Esophagus muscularis mucosa (tissue), 4 donors: ENCODE measurements around the gene MON1B. TPM values are rescaled to one million over a fixed set of nuclear protein-coding genes. Genes with fewer than 3 reads are reported as not detected.

ENCODE experiments used
- DNase-seq: peaks from one replicate; pipeline ENCODE4 v3.0.0-alpha.2; 2017; ENCODE audit errors: extremely low spot score
- H3K27ac ChIP-seq, 4 donors: fragments of 200-600 bp; sonication (generic); replicated peaks in 1 of 4; 1 replicate in 3 of 4; 2 replicates in 1 of 4; pipeline ENCODE4 v1.5.1; 2016 to 2019; ENCODE audit warnings: mild to moderate bottlenecking in 1 of 4
- H3K27me3 ChIP-seq, 4 donors: fragments of 200-600 bp; sonication (generic); one replicate each; pipeline versions ENCODE4 v1.5.1 to v1.6.0; 2016 to 2019
- H3K36me3 ChIP-seq, 4 donors: fragments of 200-600 bp; sonication (generic); one replicate each; pipeline ENCODE4 v1.5.1; 2016 to 2019
- H3K4me1 ChIP-seq, 4 donors: fragments of 200-600 bp; sonication (generic); one replicate each; pipeline ENCODE4 v1.5.1; 2016 to 2019
- H3K4me3 ChIP-seq, 4 donors: fragments of 200-600 bp; sonication (generic); 1 replicate in 2 of 4; 2 replicates in 2 of 4; pipeline ENCODE4 v1.5.1; 2016 to 2019; ENCODE audit warnings: mild to moderate bottlenecking in 4 of 4, moderate library complexity in 1 of 4
- H3K9me3 ChIP-seq, 4 donors: fragments of 200-600 bp; sonication (generic); 1 replicate in 3 of 4; 2 replicates in 1 of 4; pipeline ENCODE4 v1.5.1; 2016 to 2019
- EP300 ChIP-seq: sonication (generic); formaldehyde crosslinking; IDR thresholded peaks from one replicate; pipeline ENCODE4 v1.6.1; 2017; ENCODE audit warnings: antibody characterized with exemption
- POLR2A ChIP-seq: fragments of 450-650 bp; IDR thresholded peaks from one replicate; pipeline ENCODE4 v1.6.1; 2017; ENCODE audit warnings: antibody characterized with exemption, moderate library complexity, mild to moderate bottlenecking, low read depth
- POLR2AphosphoS5 ChIP-seq, 2 donors: sonication (generic); formaldehyde crosslinking; IDR thresholded peaks; one replicate each; pipeline ENCODE4 v1.6.1; 2017; ENCODE audit warnings: antibody characterized with exemption in 2 of 2
- WGBS: methylation state at CpG from one replicate; pipeline ENCODE4 v1.1.5; 2018; 5-methylcytosine and 5-hydroxymethylcytosine counted together
- intact Hi-C: fragments of 100-400 bp; cut with DNase I; formaldehyde crosslinking; loops from one replicate; pipeline ENCODE4 v1.15.1; 2023
- total RNA-seq, 4 donors: library from RNA; depleted of rRNA; stranded (reverse); fragments of >200 nt; gene quantifications; one replicate each; pipeline versions ENCODE4 v1.1.0 to v1.2.1, GENCODE V29; 2016
- TF ChIP-seq, protein P1 (sequence below), 3 experiments: fragments of 200-600 bp in 2 of 3; fragments of 450-650 bp in 1 of 3; sonication (generic) in 2 of 3; IDR thresholded peaks; one replicate each; pipeline ENCODE4 v1.5.1; 2017 to 2019; ENCODE audit warnings: antibody characterized with exemption in 3 of 3, mild to moderate bottlenecking in 2 of 3, moderate library complexity in 1 of 3

The MON1B gene
- total RNA-seq, 4 donors from 2014 or later = 19.1 to 33.8 (median 29.1) TPM

- Histone ChIP-seq H3K9me3 (no peaks in the 10 kb centered on the region), H3K4me1 (no peaks in the 10 kb centered on the region), H3K27ac (no peak overlapping the region), H3K4me3 (no peak overlapping the region), H3K36me3 (no peaks in the 10 kb centered on the region), H3K27me3 (peaks cover 0 to 5% (median 0%) of the 10 kb centered on the region in 4 donors)
- intact Hi-C loops = no loop called here
- WGBS = 90% methylated on average over 3 of the region's 3 CpGs
- no peak for DNase-seq
- no peak for TF ChIP-seq POLR2AphosphoS5 (IDR thresholded peaks at IDR 0.05)
- TF ChIP-seq EP300 = no peak
- TF ChIP-seq, protein P1, sequence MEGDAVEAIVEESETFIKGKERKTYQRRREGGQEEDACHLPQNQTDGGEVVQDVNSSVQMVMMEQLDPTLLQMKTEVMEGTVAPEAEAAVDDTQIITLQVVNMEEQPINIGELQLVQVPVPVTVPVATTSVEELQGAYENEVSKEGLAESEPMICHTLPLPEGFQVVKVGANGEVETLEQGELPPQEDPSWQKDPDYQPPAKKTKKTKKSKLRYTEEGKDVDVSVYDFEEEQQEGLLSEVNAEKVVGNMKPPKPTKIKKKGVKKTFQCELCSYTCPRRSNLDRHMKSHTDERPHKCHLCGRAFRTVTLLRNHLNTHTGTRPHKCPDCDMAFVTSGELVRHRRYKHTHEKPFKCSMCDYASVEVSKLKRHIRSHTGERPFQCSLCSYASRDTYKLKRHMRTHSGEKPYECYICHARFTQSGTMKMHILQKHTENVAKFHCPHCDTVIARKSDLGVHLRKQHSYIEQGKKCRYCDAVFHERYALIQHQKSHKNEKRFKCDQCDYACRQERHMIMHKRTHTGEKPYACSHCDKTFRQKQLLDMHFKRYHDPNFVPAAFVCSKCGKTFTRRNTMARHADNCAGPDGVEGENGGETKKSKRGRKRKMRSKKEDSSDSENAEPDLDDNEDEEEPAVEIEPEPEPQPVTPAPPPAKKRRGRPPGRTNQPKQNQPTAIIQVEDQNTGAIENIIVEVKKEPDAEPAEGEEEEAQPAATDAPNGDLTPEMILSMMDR (IDR thresholded peaks at IDR 0.05) = no peak
- TF ChIP-seq POLR2A = no peak
These were observed 28.4 kb downstream of the MON1B start for GRCh38 chr16:77219437-77219836.

DNA sequence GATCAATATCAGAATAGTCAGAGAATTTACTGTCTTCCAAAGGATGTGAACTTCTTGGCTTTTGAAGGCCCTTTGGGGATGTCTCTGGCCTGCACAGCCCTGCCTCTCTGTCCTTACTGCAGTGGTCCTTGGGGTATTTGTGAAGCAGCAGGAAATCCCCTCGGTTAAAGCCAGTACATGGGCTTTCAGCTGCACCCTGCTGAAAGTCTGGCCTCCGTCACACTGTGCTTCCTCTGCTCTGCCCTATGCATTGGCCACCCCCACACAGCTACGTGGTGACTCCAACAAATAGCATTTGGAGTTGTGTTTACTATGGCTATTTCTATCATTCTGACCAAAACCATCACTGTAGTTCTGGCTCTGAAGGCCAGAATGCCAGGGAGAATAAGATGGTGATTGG, 29.4 kb downstream of the MON1B start:
- intact Hi-C loops = no loop called here
- no peaks in the 10 kb centered on the region for H3K36me3 ChIP-seq
- H3K9me3 ChIP-seq = no peaks in the 10 kb centered on the region
- no peaks in the 10 kb centered on the region for H3K4me1 ChIP-seq
- peaks cover 0 to 5% (median 0%) of the 10 kb centered on the region in 4 donors for H3K27me3 ChIP-seq
- no peak overlapping the region for H3K4me3 ChIP-seq
- WGBS = 53% methylated on average over 3 of the region's 3 CpGs
- H3K27ac ChIP-seq = no peak overlapping the region
- TF ChIP-seq EP300 (no peak), POLR2A (no peak), POLR2AphosphoS5 (IDR thresholded peaks at IDR 0.05) (no peak)
- TF ChIP-seq, protein P1 (IDR thresholded peaks at IDR 0.05) = no peak
- DNase-seq = no peak

- Histone ChIP-seq H3K36me3 (no peaks in the 10 kb centered on the region), H3K4me1 (no peaks in the 10 kb centered on the region), H3K27me3 (peaks cover 0 to 5% (median 0%) of the 10 kb centered on the region in 4 donors), H3K9me3 (no peaks in the 10 kb centered on the region), H3K4me3 (no peak overlapping the region), H3K27ac (no peak overlapping the region)
- 92% methylated on average over 4 of the region's 4 CpGs for WGBS
- intact Hi-C loops = no loop called here
- TF ChIP-seq EP300 (no peak), POLR2A (no peak), POLR2AphosphoS5 (IDR thresholded peaks at IDR 0.05) (no peak)
- TF ChIP-seq, protein P1 (IDR thresholded peaks at IDR 0.05) = no peak
- DNase-seq = no peak
These were observed 30.5 kb downstream of the MON1B start for GRCh38 chr16:77221482-77221881.

DNA sequence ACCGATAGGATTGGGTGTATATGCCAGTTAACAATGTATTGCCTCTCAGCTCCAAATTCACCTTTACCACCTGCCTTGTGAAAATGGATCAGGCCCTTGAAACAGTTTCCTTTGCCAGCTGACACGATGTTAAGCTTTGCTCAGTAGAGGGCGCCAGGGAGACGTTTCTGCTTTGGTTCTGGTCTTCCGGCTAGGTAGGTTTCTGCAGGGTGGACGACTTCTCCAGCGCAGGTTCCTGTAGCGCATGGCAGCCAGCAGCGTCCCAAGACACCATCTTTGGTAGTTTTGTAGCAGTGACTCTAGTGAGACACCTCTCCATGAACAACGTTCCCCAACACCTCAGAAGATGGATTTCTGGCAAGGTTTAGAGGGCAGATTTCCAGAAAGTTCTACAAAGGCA, 32.2 kb downstream of the MON1B start:
- Histone ChIP-seq H3K4me3 (no peak overlapping the region), H3K4me1 (no peaks in the 10 kb centered on the region), H3K9me3 (no peaks in the 10 kb centered on the region), H3K27ac (no peak overlapping the region), H3K27me3 (peaks cover 0 to 8% (median 0%) of the 10 kb centered on the region in 4 donors), H3K36me3 (no peaks in the 10 kb centered on the region)
- TF ChIP-seq POLR2A (no peak), POLR2AphosphoS5 (IDR thresholded peaks at IDR 0.05) (no peak), EP300 (no peak)
- TF ChIP-seq, protein P1 (IDR thresholded peaks at IDR 0.05) = no peak
- intact Hi-C loops = no loop called here
- no peak for DNase-seq
- WGBS = 68% methylated on average over 10 of the region's 10 CpGs

GRCh38 chr16:77225182-77225581, 34.2 kb downstream of the MON1B start:
- H3K27ac ChIP-seq = no peak overlapping the region
- H3K4me3 ChIP-seq = no peak overlapping the region
- H3K9me3 ChIP-seq = no peaks in the 10 kb centered on the region
- no peaks in the 10 kb centered on the region for H3K36me3 ChIP-seq
- H3K4me1 ChIP-seq = no peaks in the 10 kb centered on the region
- TF ChIP-seq, protein P1 (IDR thresholded peaks at IDR 0.05) = no peak
- TF ChIP-seq POLR2A = no peak
- TF ChIP-seq POLR2AphosphoS5 (IDR thresholded peaks at IDR 0.05) = no peak
- no peak for TF ChIP-seq EP300
- 100% methylated on average over 3 of the region's 3 CpGs for WGBS
- intact Hi-C loops = no loop called here
- no peak for DNase-seq
- H3K27me3 ChIP-seq = peaks cover 0 to 9% (median 0%) of the 10 kb centered on the region in 4 donors
